Measurements from ENCODE around the gene SIRT3. TPM values are rescaled to one million over a fixed set of nuclear protein-coding genes. Genes with fewer than 3 reads are reported as not detected.

Gene SIRT3
- total and polyA plus RNA-seq, 3 donors from 2014 or later = 31.7 to 57.0 (median 43.6) TPM

DNA sequence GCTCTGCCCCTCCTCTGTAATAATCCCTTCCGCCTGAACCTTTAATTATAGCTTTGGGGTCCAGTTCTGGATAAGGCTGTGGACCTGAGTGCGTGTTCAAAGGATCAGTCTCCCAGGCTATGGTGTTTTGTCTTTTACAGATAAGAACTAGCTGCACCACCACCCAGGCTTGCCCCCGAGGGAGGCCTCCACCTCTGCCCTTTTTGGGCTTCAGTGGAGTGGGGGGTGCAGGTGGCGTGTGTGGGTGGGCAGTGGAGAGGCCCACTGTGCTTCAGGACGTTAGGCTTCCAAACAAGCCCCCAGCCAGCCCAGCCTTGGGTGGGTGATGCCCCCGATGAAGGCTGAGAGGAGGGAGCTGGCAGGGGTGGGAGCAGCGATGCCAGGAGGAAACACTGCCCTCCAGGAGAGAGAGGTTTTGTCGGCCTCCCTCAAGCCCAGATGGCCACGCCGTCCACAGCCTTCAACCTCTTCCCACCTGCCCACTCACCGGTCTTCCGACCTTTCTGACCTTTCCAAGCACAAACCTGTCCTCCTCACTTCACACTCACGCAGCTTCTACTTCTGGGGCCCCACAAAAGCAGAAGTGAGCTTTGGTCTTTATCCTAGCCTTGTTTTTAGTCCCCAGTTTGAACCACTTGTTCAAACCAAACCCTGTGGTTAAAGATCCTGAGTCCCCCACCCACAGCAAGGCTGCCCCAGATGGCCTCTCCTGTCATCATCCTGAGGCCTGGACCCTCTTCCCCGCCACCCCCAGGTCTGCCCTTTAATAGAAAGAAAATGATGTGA is 21.0 kb upstream of the SIRT3 start:
- DNase-seq = no peak
- H3K27me3 ChIP-seq = no peaks in the 10 kb centered on the region
- intact Hi-C loops (cut with DNase I; ENCODE audit: low total_unique reads) = no loop called here
- H3K4me1 ChIP-seq = no peaks in the 10 kb centered on the region
- TF ChIP-seq, protein P1, sequence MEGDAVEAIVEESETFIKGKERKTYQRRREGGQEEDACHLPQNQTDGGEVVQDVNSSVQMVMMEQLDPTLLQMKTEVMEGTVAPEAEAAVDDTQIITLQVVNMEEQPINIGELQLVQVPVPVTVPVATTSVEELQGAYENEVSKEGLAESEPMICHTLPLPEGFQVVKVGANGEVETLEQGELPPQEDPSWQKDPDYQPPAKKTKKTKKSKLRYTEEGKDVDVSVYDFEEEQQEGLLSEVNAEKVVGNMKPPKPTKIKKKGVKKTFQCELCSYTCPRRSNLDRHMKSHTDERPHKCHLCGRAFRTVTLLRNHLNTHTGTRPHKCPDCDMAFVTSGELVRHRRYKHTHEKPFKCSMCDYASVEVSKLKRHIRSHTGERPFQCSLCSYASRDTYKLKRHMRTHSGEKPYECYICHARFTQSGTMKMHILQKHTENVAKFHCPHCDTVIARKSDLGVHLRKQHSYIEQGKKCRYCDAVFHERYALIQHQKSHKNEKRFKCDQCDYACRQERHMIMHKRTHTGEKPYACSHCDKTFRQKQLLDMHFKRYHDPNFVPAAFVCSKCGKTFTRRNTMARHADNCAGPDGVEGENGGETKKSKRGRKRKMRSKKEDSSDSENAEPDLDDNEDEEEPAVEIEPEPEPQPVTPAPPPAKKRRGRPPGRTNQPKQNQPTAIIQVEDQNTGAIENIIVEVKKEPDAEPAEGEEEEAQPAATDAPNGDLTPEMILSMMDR (IDR thresholded peaks at IDR 0.05) = no peak
- no peak for TF ChIP-seq POLR2A (IDR thresholded peaks at IDR 0.05)
- no peak overlapping the region for H3K4me3 ChIP-seq
- H3K36me3 ChIP-seq (ENCODE audit: low read depth, missing control alignments) = no peaks in the 10 kb centered on the region
- 80 to 82% methylated on average over 10 to 14 of the region's 14 CpGs for WGBS, 2 donors
- no peak overlapping the region for H3K27ac ChIP-seq
- no peaks in the 10 kb centered on the region for H3K9me3 ChIP-seq

DNA sequence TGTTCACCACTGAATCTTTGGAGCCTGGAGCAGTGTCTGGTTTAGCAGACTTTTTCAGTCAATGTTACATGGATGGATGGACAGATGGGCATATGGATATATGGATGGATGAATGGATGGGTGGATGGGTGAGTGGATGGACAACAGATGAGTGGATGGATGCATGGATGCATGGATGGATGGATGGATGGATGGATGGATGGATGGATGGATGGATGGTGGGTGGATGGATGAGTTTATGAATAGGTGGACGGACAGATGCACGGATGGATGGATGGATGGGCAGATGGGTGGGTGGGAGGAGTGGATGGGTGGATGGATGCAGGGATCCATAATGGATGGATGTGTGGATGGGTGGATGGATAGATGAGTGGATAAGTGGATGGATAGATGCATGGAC is 19.7 kb upstream of the SIRT3 start:
- TF ChIP-seq, protein P1 (IDR thresholded peaks at IDR 0.05) = no peak
- no peak for TF ChIP-seq POLR2A (IDR thresholded peaks at IDR 0.05)
- Histone ChIP-seq H3K9me3 (no peaks in the 10 kb centered on the region), H3K27ac (no peak overlapping the region), H3K4me1 (no peaks in the 10 kb centered on the region), H3K27me3 (no peaks in the 10 kb centered on the region), H3K4me3 (no peak overlapping the region), H3K36me3 (ENCODE audit: low read depth, missing control alignments) (no peaks in the 10 kb centered on the region)
- 94 to 96% methylated on average over 2 of the region's 2 CpGs for WGBS, 2 donors
- DNase-seq = no peak
- intact Hi-C loops (cut with DNase I; ENCODE audit: low total_unique reads) = no loop called here

DNA sequence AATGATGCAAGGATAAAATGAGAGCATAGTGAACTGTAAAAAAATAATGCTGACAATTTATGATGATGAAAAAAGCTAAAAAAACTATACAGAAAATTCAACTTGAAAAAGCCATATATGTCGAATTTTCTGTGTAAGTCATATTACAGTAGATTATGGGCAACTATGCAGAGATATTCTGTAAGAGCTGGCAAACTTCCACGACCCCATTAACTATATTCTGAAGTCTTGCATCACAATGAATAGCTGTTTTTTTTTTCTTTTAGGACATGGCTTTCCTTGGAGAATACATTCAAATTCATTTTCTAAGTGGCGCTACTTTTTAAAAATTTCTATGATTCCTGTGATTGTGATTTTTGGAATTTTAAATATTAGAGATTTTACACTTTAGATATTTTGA is 19.0 kb upstream of the SIRT3 start:
- Histone ChIP-seq H3K4me1 (no peaks in the 10 kb centered on the region), H3K27me3 (no peaks in the 10 kb centered on the region), H3K36me3 (ENCODE audit: low read depth, missing control alignments) (no peaks in the 10 kb centered on the region), H3K4me3 (no peak overlapping the region), H3K9me3 (no peaks in the 10 kb centered on the region), H3K27ac (no peak overlapping the region)
- intact Hi-C loops (cut with DNase I; ENCODE audit: low total_unique reads) = no loop called here
- no peak for DNase-seq
- TF ChIP-seq, protein P1 (IDR thresholded peaks at IDR 0.05) = no peak
- TF ChIP-seq POLR2A (IDR thresholded peaks at IDR 0.05) = no peak
- 75% methylated on average over 3 of the region's 3 CpGs for WGBS, 2 donors

DNA sequence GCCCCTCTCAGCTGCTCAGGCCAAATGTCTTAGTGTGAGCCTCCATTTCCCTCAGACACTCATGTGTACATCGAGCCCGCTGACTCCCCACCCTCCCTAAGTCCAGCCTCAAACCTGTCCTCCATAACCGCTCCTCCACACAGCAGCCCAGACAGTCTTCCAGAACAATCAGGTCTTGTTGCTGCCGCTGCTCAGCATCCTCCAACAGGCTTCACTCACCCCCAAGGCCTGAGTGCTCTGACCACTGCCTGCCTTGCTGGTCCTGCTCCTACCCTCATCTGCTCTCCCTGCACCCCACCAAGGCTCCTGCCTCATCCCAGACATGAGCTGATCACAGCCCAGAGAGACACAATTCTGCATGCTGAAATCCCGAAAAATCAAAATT is 17.7 kb upstream of the SIRT3 start:
- TF ChIP-seq, protein P1 (IDR thresholded peaks at IDR 0.05) = no peak
- TF ChIP-seq POLR2A (IDR thresholded peaks at IDR 0.05) = no peak
- intact Hi-C loops (cut with DNase I; ENCODE audit: low total_unique reads) = no loop called here
- H3K9me3 ChIP-seq = no peaks in the 10 kb centered on the region
- H3K27me3 ChIP-seq = no peaks in the 10 kb centered on the region
- no peaks in the 10 kb centered on the region for H3K36me3 ChIP-seq (ENCODE audit: low read depth, missing control alignments)
- no peak for DNase-seq
- WGBS, 2 donors = 83 to 91% methylated on average over 5 of the region's 5 CpGs
- H3K27ac ChIP-seq = no peak overlapping the region
- no peak overlapping the region for H3K4me3 ChIP-seq
- H3K4me1 ChIP-seq = no peaks in the 10 kb centered on the region
